Epithelial cell of esophagus (primary cell): Measurements from ENCODE around the gene NOL4L.

Source experiments
- DNase-seq: peaks from one replicate; pipeline ENCODE4 v3.0.0; 2010; ENCODE audit warnings: low read depth
- H3K4me3 ChIP-seq: 2 replicates; pipeline ENCODE4 v1.5.1; 2011; ENCODE audit warnings: mild to moderate bottlenecking, low read length, control low read depth
- TF ChIP-seq, protein P1 (sequence below): IDR thresholded peaks from 2 replicates; pipeline ENCODE4 v1.5.1; 2011; ENCODE audit warnings: low read depth, mild to moderate bottlenecking, low read length, control low read depth, inconsistent platforms; ENCODE audit not compliant: insufficient read depth; ENCODE audit errors: missing control alignments

Gene NOL4L

DNA sequence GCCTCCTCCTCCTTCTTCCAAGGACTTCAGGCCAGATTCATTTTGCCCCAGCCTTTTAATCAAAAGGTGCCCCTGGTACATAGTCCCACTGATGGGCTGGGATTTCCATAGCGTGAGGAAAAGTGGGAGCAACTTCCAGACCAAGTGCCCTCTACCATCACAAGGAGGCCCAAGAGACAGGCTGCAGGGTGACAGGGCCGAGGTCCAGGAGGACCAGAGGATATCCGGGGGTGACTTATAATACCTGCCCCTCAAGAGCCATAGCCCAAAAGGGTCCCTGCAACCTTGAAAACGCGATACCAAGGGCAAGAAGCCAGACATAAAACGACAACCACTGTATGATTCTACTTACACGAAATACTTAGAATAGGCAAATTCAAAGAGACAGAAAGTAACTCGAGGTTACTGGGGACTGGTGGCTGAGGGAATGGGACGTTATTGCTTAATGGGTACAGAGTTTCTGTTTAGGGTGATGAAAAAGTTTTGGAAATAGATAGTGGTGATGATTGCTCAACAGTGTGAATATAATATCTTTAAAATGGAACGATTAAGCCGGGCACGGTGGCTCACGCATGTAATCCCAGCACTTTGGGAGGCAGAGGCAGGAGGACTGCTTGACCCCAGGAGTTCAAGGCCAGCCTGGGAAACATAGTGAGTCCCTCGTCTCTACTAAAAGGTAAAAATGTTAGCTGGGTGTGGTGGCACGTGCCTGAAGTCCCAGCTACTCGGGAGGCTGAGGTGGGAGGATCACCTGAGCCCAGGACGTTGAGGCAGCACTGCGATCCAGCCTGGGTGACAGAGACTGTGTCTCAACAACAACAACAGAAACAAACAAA is 71.9 kb downstream of the NOL4L start:
- no peak for DNase-seq
- no peak overlapping the region for H3K4me3 ChIP-seq

DNA sequence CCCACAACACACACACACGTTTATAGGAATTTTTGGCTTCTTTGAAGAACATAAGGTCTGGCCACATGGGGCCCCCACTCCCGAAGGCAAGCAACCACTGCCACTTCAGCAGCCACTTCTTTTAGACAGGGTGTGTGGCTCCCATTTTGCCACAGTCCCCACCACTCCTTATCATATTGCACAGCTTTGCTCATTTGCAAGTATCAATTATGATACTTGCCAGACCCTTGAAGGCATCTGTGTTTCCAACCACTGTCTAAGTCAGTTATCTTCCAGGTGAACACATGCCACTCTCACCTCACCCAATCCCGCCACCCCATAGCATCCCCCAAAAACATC is 73.1 kb downstream of the NOL4L start:
- no peak overlapping the region for H3K4me3 ChIP-seq
- DNase-seq, result no peak
- TF ChIP-seq, protein P1, sequence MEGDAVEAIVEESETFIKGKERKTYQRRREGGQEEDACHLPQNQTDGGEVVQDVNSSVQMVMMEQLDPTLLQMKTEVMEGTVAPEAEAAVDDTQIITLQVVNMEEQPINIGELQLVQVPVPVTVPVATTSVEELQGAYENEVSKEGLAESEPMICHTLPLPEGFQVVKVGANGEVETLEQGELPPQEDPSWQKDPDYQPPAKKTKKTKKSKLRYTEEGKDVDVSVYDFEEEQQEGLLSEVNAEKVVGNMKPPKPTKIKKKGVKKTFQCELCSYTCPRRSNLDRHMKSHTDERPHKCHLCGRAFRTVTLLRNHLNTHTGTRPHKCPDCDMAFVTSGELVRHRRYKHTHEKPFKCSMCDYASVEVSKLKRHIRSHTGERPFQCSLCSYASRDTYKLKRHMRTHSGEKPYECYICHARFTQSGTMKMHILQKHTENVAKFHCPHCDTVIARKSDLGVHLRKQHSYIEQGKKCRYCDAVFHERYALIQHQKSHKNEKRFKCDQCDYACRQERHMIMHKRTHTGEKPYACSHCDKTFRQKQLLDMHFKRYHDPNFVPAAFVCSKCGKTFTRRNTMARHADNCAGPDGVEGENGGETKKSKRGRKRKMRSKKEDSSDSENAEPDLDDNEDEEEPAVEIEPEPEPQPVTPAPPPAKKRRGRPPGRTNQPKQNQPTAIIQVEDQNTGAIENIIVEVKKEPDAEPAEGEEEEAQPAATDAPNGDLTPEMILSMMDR, result no peak

More for the DNA sequence above, 71.9 kb downstream of the NOL4L start:
- TF ChIP-seq, protein P1, result no peak

DNA sequence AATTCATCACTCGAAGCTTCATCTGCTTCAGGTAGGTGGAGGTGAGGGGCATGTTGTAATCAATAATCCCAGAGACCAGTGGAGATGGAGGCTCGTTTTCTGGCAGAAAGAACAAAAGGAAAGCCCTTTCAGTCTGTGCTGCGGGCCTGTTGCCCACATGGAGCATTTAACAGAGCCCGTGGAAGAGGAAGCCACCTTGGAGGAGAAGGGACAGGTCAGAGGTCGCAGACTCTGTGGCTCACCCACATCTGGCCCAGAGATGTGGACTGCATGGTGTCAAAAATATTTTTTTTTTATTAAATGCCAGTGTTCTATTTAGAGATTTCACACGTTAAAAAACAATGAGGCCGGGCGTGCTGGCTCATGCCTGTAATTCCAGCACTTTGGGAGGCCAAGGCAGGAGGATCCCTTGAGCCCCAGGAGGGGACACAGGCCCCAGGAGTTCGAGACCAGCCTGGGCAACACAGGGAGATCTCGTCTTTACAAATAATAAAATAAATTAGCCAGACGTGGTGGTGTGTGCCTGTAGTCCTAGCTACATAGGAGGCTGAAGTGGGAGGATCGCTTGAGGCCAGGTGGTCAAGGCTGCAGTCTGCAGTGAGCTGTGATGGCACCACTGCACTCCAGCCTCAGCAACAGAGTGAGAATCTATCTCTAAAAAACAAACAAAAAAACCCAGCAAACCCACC is 73.6 kb downstream of the NOL4L start:
- TF ChIP-seq, protein P1, result no peak
- no peak for DNase-seq
- no peak overlapping the region for H3K4me3 ChIP-seq

DNA sequence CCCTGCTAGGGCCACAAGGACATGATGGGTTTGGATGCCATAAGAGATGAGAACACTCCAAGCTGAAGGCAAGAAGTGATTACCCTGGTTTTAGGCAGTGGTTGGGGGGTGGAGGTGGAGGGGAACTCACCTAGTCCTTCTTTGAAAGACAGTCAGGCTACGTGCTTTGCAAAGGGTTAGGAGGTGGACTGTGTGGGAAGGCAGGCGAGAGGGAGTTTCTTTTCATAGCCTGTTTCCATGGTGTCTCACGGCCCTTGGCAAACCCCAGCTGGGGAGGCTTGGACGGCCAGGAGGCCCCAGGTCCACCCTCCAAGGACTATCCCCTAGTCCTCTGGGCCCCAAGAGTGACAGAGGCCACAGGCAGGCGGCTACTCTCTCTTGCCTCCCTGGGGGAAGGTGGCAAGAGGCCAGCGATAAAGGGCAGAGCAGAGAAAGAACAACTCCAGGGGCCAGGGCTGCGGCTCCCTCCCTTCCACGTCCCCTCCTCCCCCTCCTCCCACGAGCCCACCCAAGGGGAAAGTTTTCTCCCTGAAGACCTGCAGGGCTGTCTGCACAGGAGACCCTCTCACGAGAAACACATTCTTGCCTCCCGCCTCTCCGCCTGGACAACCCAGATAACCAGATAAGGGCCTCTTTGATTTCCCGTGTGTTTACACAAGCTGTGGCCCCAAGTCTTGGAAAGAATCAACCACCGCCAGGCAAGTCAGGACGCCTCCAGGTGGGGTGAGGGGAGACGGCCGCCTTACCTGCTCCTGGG is 74.4 kb downstream of the NOL4L start:
- TF ChIP-seq, protein P1, result no peak
- DNase-seq, result peak; percentile 70
- no peak overlapping the region for H3K4me3 ChIP-seq

DNA sequence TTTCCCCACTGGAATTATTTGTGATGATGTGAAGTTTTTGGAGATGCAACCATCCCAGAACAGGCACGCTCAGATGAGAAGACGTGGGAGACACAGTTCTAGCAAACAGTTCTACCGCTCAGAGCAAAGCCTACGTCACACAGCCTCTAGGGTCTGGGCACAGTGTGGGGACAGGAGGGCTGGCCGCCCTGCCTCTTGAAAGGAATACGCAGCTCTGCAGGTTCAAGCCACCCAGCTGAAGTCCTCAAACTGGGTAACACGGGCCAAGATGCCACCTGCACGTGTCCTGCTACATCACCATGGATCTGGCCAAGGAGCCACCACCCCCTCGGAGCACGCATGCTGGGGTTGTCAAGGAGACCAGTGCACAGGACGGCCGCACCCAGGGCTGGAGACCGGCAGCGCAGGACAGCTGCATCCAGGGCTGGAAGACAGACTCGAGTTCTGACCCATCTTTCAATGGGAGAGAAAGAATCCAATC is 75.0 kb downstream of the NOL4L start:
- TF ChIP-seq, protein P1, result no peak

DNA sequence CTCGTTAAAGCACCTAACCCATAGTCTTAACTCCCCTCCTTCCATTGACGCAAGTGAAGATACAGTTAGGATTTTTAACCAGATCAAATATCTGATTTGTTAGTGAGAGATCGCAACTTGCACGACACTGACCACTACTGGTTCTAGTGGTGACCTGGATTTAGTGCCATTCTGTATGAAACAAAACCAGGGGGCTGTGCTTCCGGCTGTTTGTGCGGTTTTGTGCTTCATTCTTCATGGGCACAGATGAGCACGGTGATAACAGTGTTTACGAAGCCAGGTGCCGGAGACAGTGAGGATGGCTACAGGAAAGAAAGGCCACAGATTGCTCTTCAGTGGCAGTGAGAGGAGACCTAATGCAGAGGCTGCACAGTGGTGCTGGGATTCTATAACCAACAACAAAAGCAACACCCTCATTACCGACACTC is 75.5 kb downstream of the NOL4L start:
- TF ChIP-seq, protein P1, result no peak
- no peak for DNase-seq
- no peak overlapping the region for H3K4me3 ChIP-seq

More for the DNA sequence above, 75.0 kb downstream of the NOL4L start:
- no peak overlapping the region for H3K4me3 ChIP-seq
- no peak for DNase-seq
